Keratinocyte (primary cell): ENCODE results near the gene OSBPL1A. TPM values are rescaled to one million over a fixed set of nuclear protein-coding genes. Genes with fewer than 3 reads are reported as not detected.

Source experiments
- DNase-seq: peaks from one replicate; pipeline ENCODE4 v3.0.0-alpha.2; 2011; ENCODE audit warnings: low read depth, missing footprints, low spot score
- FAIRE-seq: peaks from 2 replicates; lab custom pipeline; 2011; peaks lifted over from hg19 to GRCh38; lab: Jason Lieb, UNC
- H2AFZ ChIP-seq: 2 replicates; pipeline ENCODE4 v1.6.0; 2012; ENCODE audit warnings: low read length, control low read depth, inconsistent platforms; ENCODE audit not compliant: control insufficient read depth
- H3K27ac ChIP-seq: 2 replicates; pipeline ENCODE4 v1.5.1; 2011; ENCODE audit warnings: low read length; ENCODE audit not compliant: control insufficient read depth, insufficient read depth
- H3K27me3 ChIP-seq: 3 replicates; pipeline ENCODE4 v1.6.0; 2011; ENCODE audit warnings: low read length; ENCODE audit not compliant: control insufficient read depth, insufficient read depth; ENCODE audit errors: extremely low read depth
- H3K36me3 ChIP-seq, 2 experiments: 2 replicates in 1 of 2; 3 replicates in 1 of 2; pipeline ENCODE4 v1.5.1; 2011; ENCODE audit warnings: low read length in 2 of 2, mild to moderate bottlenecking in 1 of 2; ENCODE audit not compliant: control insufficient read depth in 2 of 2, insufficient read depth in 2 of 2; ENCODE audit errors: extremely low read depth in 1 of 2
- H3K4me1 ChIP-seq: 3 replicates; pipeline ENCODE4 v1.5.1; 2011; ENCODE audit warnings: low read length; ENCODE audit not compliant: control insufficient read depth, insufficient read depth; ENCODE audit errors: extremely low read depth
- H3K4me2 ChIP-seq: 3 replicates; pipeline ENCODE4 v1.6.0; 2011; ENCODE audit warnings: low read depth, low read length; ENCODE audit not compliant: control insufficient read depth, insufficient read depth; ENCODE audit errors: extremely low read depth
- H3K4me3 ChIP-seq, 3 experiments: fragments of 200-600 bp in 1 of 3; sonication (generic) in 1 of 3; 2 replicates in 2 of 3; 3 replicates in 1 of 3; pipeline ENCODE4 v1.5.1; 2011 to 2016; ENCODE audit warnings: low read length in 3 of 3, mild to moderate bottlenecking in 3 of 3, control low read depth in 2 of 3, inconsistent platforms in 1 of 3, low read depth in 1 of 3, mixed read lengths in 1 of 3, mixed run types in 1 of 3, moderate library complexity in 1 of 3; ENCODE audit not compliant: control insufficient read depth in 2 of 3, insufficient read depth in 2 of 3; ENCODE audit errors: extremely low read depth in 1 of 3
- H3K79me2 ChIP-seq: 2 replicates; pipeline ENCODE4 v1.6.0; 2012; ENCODE audit warnings: low read length; ENCODE audit not compliant: control insufficient read depth, insufficient read depth
- H3K9ac ChIP-seq: 3 replicates; pipeline ENCODE4 v1.6.0; 2011; ENCODE audit warnings: low read length; ENCODE audit not compliant: control insufficient read depth, insufficient read depth; ENCODE audit errors: extremely low read depth
- H3K9me1 ChIP-seq: 3 replicates; pipeline ENCODE4 v1.6.0; 2011; ENCODE audit warnings: low read length; ENCODE audit not compliant: control insufficient read depth, insufficient read depth; ENCODE audit errors: extremely low read depth
- H3K9me3 ChIP-seq: 2 replicates; pipeline ENCODE4 v1.5.1; 2012; ENCODE audit warnings: low read depth, low read length; ENCODE audit not compliant: control insufficient read depth
- H4K20me1 ChIP-seq: 3 replicates; pipeline ENCODE4 v1.6.0; 2011; ENCODE audit warnings: low read length; ENCODE audit not compliant: control insufficient read depth, insufficient read depth; ENCODE audit errors: extremely low read depth
- EZH2 ChIP-seq: IDR thresholded peaks from one replicate; pipeline ENCODE4 v1.6.1; 2012; ENCODE audit warnings: inconsistent platforms, mild to moderate bottlenecking, low read length, moderate library complexity
- dilution Hi-C: fragments of 300-500 bp; cut with MboI; formaldehyde crosslinking; loops from one replicate; pipeline ENCODE4 v1.7.0; 2020; ENCODE audit warnings: low sequenced_read_pairs; ENCODE audit not compliant: extremely low pct_ligation_motif_present
- polyA plus RNA-seq, 5 experiments: library from polyadenylated mRNA; depleted of rRNA in 3 of 5; stranded (reverse) in 3 of 5; stranded (forward) in 1 of 5; unstranded in 1 of 5; fragments of >200 nt; gene quantifications; 1 replicate in 1 of 5; 2 replicates in 3 of 5; 3 replicates in 1 of 5; pipeline versions ENCODE4 v1.2.1 to v1.2.3, GENCODE V29; 2011 to 2012; ENCODE audit warnings: missing spikeins in 2 of 5, low read depth in 1 of 5, low replicate concordance in 1 of 5
- TF ChIP-seq, protein P1 (sequence below), 3 experiments: IDR thresholded peaks in 1 of 3; conservative IDR thresholded peaks in 1 of 3; optimal IDR thresholded peaks in 1 of 3; 2 replicates in 2 of 3; 3 replicates in 1 of 3; pipeline versions ENCODE3 to v1.5.1; 2011; ENCODE audit warnings: low read length in 3 of 3, mild to moderate bottlenecking in 3 of 3, moderate library complexity in 2 of 3, control low read depth in 1 of 3, inconsistent platforms in 1 of 3; ENCODE audit not compliant: insufficient read depth in 2 of 3; ENCODE audit errors: extremely low read depth in 1 of 3

The OSBPL1A gene
- polyA plus RNA-seq, 1 donor (not counting 4 experiments of a cell fraction or from before 2014, with no cell fraction given): 17.7 TPM

DNA sequence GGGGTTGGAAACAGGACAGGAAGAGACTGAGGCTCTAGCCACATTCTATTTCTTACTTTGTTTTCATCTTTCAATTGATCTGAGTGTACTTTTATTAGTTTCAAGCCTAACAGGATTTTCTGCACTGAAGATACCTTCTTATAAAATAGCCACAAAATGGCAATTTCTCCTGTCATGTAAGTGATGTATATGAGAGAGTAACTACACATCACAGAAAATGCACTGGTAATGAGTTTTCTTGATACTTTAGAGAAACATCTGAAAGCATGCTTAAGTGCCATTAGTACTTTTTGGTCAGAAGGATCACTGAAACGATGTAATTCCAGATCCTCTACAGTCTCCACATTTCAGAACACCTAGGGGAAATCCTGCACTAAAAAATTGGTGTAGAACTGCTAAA lies 153.9 kb downstream of the OSBPL1A start:
- H4K20me1 ChIP-seq: no peaks in the 10 kb centered on the region
- no peak for DNase-seq
- H3K9me3 ChIP-seq: no peaks in the 10 kb centered on the region
- no peak for FAIRE-seq
- H3K4me2 ChIP-seq: no peak overlapping the region
- H3K9ac ChIP-seq: no peak overlapping the region
- no peak overlapping the region for H3K4me3 ChIP-seq
- H3K79me2 ChIP-seq: peaks cover 5% of the 10 kb centered on the region
- H3K4me1 ChIP-seq: no peaks in the 10 kb centered on the region
- H3K27me3 ChIP-seq: no peaks in the 10 kb centered on the region
- H3K9me1 ChIP-seq: no peaks in the 10 kb centered on the region
- dilution Hi-C loops: no loop called here
- H3K36me3 ChIP-seq: no peaks in the 10 kb centered on the region
- no peak for TF ChIP-seq EZH2
- TF ChIP-seq, protein P1, sequence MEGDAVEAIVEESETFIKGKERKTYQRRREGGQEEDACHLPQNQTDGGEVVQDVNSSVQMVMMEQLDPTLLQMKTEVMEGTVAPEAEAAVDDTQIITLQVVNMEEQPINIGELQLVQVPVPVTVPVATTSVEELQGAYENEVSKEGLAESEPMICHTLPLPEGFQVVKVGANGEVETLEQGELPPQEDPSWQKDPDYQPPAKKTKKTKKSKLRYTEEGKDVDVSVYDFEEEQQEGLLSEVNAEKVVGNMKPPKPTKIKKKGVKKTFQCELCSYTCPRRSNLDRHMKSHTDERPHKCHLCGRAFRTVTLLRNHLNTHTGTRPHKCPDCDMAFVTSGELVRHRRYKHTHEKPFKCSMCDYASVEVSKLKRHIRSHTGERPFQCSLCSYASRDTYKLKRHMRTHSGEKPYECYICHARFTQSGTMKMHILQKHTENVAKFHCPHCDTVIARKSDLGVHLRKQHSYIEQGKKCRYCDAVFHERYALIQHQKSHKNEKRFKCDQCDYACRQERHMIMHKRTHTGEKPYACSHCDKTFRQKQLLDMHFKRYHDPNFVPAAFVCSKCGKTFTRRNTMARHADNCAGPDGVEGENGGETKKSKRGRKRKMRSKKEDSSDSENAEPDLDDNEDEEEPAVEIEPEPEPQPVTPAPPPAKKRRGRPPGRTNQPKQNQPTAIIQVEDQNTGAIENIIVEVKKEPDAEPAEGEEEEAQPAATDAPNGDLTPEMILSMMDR (optimal IDR thresholded peaks at IDR 0.05 in 1 of 3, IDR thresholded peaks at IDR 0.05 in 1 of 3, conservative IDR thresholded peaks at IDR 0.05 in 1 of 3; ENCODE audit: extremely low read depth in 1 of 3, insufficient read depth in 2 of 3, low read length in 3 of 3): no peak
- H2AFZ ChIP-seq: no peak overlapping the region
- no peak overlapping the region for H3K27ac ChIP-seq

DNA sequence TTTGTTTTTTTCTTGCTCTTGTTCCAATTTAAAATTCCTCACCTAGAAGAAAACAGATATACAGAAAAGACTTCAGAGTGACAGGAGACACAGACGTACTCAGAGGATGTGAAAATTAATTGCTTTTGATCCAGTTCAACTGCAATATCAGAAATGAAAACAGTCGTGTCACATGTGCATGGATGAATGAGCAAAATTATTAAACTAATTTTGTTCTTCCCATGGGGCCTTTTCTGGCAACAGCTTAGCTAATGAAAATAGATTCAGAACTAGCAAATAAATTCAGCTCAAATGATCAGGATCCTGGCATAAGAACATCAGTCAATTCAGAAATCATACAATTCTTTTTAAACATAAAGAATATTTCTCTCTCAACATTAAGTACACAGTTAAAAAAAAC lies 158.3 kb downstream of the OSBPL1A start:
- no peak overlapping the region for H3K4me2 ChIP-seq
- H3K9me1 ChIP-seq: no peaks in the 10 kb centered on the region
- DNase-seq (no peak), FAIRE-seq (no peak)
- no peaks in the 10 kb centered on the region for H4K20me1 ChIP-seq
- TF ChIP-seq EZH2: no peak
- TF ChIP-seq, protein P1 (optimal IDR thresholded peaks at IDR 0.05 in 1 of 3, IDR thresholded peaks at IDR 0.05 in 1 of 3, conservative IDR thresholded peaks at IDR 0.05 in 1 of 3; ENCODE audit: extremely low read depth in 1 of 3, insufficient read depth in 2 of 3, low read length in 3 of 3): no peak
- dilution Hi-C loops: no loop called here
- H3K79me2 ChIP-seq: peaks cover 1% of the 10 kb centered on the region
- peaks cover 2% of the 10 kb centered on the region in 2 experiments for H3K36me3 ChIP-seq
- peaks cover 6% of the 10 kb centered on the region for H3K4me1 ChIP-seq
- H2AFZ ChIP-seq: no peak overlapping the region
- no peak overlapping the region for H3K4me3 ChIP-seq
- H3K27ac ChIP-seq: no peak overlapping the region
- no peak overlapping the region for H3K9ac ChIP-seq
- no peaks in the 10 kb centered on the region for H3K27me3 ChIP-seq
- H3K9me3 ChIP-seq: no peaks in the 10 kb centered on the region
